Mesendoderm (in vitro differentiated cells): ENCODE data around the gene C16orf90.

ENCODE experiments used
- DNase-seq: peaks from one replicate; pipeline ENCODE4 v3.0.0; 2013
- H2AK5ac ChIP-seq: 2 replicates; pipeline ENCODE4 v1.6.1; 2013; ENCODE audit warnings: low read length, inconsistent platforms
- H2BK120ac ChIP-seq: 2 replicates; pipeline ENCODE4 v1.6.1; 2013; ENCODE audit warnings: low read depth, mild to moderate bottlenecking, low read length, moderate library complexity, mixed read lengths
- H2BK15ac ChIP-seq: replicated peaks from 2 replicates; pipeline ENCODE4 v1.6.1; 2013; ENCODE audit warnings: low read depth, mild to moderate bottlenecking, moderate library complexity
- H2BK5ac ChIP-seq: 2 replicates; pipeline ENCODE4 v1.6.1; 2013; ENCODE audit warnings: low read length, inconsistent platforms
- H3K18ac ChIP-seq: 2 replicates; pipeline ENCODE4 v1.6.1; 2013; ENCODE audit warnings: mild to moderate bottlenecking, low read length, mixed read lengths
- H3K23ac ChIP-seq: one replicate; pipeline ENCODE4 v1.6.1; 2013; ENCODE audit warnings: low read length
- H3K27ac ChIP-seq: 2 replicates; pipeline ENCODE4 v1.5.1; 2013; ENCODE audit warnings: low read depth, mild to moderate bottlenecking, inconsistent platforms, low read length, moderate library complexity
- H3K27me3 ChIP-seq: 2 replicates; pipeline ENCODE4 v1.6.1; 2013; ENCODE audit warnings: low read length, control low read depth, mild to moderate bottlenecking, inconsistent platforms; ENCODE audit not compliant: insufficient read depth, poor library complexity
- H3K36me3 ChIP-seq: 2 replicates; pipeline ENCODE4 v1.6.1; 2013; ENCODE audit warnings: low read length, inconsistent platforms; ENCODE audit not compliant: control insufficient read depth, insufficient read depth
- H3K4ac ChIP-seq: one replicate; pipeline ENCODE4 v1.6.1; 2013; ENCODE audit warnings: low read depth, mild to moderate bottlenecking, low read length, moderate library complexity
- H3K4me1 ChIP-seq: 2 replicates; pipeline ENCODE4 v1.6.1; 2013; ENCODE audit warnings: low read depth, low read length, inconsistent platforms; ENCODE audit not compliant: control insufficient read depth
- H3K4me2 ChIP-seq: 2 replicates; pipeline ENCODE4 v1.6.1; 2013; ENCODE audit warnings: low read length
- H3K4me3 ChIP-seq: 2 replicates; pipeline ENCODE4 v1.5.1; 2013; ENCODE audit warnings: mild to moderate bottlenecking, low read length
- H3K56ac ChIP-seq: one replicate; pipeline ENCODE4 v1.6.1; 2013; ENCODE audit warnings: low read length
- H3K79me1 ChIP-seq: 2 replicates; pipeline ENCODE4 v1.6.1; 2013; ENCODE audit warnings: low read length, inconsistent platforms
- H3K79me2 ChIP-seq: 2 replicates; pipeline ENCODE4 v1.6.1; 2013; ENCODE audit warnings: mild to moderate bottlenecking, low read length; ENCODE audit not compliant: control insufficient read depth, insufficient read depth
- H3K9ac ChIP-seq: 2 replicates; pipeline ENCODE4 v1.6.1; 2013; ENCODE audit warnings: low read length, inconsistent platforms
- H4K5ac ChIP-seq: one replicate; pipeline ENCODE4 v1.6.1; 2013; ENCODE audit warnings: low read length
- H4K8ac ChIP-seq: one replicate; pipeline ENCODE4 v1.6.1; 2013; ENCODE audit warnings: low read depth, mild to moderate bottlenecking, control low read depth, low read length, moderate library complexity
- WGBS: extraction: QIAGEN DNeasy Blood & Tissue Kit; methylation state at CpG from one replicate; pipeline ENCODE4 v1.1.7; 2013; ENCODE audit warnings: low lambda C conversion rate, missing lambda C conversion rate; ENCODE audit not compliant: insufficient coverage; ENCODE audit errors: extremely low coverage; 5-methylcytosine and 5-hydroxymethylcytosine counted together

The C16orf90 gene

DNA sequence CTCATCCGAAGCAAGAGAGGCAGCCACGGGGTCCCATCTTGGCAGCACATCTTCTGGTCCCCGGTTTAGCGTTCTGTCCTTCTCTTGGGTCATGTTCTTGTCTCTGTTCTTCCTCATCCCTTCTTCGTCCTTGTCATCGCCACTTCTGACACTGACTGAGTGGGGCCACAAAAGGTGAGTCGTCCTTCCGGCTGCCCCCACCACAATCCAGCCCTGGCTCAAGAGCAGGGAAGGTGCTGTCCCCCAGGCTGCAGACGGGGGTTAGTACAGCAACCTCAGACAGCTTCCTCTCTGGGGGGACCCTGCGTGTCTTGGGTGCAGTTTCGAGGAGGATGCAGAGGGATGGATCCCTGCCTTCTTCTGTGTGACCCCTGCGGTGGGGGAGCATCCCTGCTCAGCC, 30.0 kb downstream of the C16orf90 start:
- H3K4me2 ChIP-seq = no peak overlapping the region
- H2BK15ac ChIP-seq = no peak overlapping the region
- no peak overlapping the region for H3K56ac ChIP-seq
- no peaks in the 10 kb centered on the region for H3K27me3 ChIP-seq
- no peak overlapping the region for H3K4ac ChIP-seq
- no peak overlapping the region for H4K5ac ChIP-seq
- no peak for DNase-seq
- peaks cover 5% of the 10 kb centered on the region for H3K4me1 ChIP-seq
- H3K4me3 ChIP-seq = no peak overlapping the region
- peaks cover 87% of the 10 kb centered on the region for H3K79me2 ChIP-seq
- peaks cover 34% of the 10 kb centered on the region for H3K79me1 ChIP-seq
- no peak overlapping the region for H3K27ac ChIP-seq
- WGBS = no CpG with 5 or more reads among the region's 12 CpGs
- no peak overlapping the region for H4K8ac ChIP-seq
- no peak overlapping the region for H2BK5ac ChIP-seq
- no peak overlapping the region for H3K9ac ChIP-seq
- no peak overlapping the region for H3K18ac ChIP-seq
- no peaks in the 10 kb centered on the region for H3K36me3 ChIP-seq
- no peak overlapping the region for H3K23ac ChIP-seq
- no peak overlapping the region for H2BK120ac ChIP-seq
- no peak overlapping the region for H2AK5ac ChIP-seq

DNA sequence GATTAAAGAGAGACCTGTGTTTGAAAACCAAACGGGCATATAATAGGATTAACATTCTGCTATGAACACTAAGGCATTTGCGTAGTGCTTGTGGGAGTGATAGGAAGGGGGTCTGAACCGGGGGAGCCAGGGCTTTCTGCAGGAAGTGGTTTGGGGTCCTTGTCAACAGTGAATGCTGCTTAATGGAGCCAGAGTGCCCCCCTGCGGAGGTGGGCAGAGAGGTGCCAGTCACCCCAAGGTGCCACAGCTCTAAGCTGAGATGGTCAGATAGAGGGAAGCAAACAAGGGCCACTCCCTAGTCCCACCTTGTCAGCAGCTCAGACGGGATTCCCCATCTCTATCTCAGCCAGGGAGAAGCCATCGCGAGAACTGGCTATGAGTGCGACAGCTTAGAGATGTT, 34.1 kb downstream of the C16orf90 start:
- H3K79me1 ChIP-seq = peaks cover 23% of the 10 kb centered on the region
- no peak overlapping the region for H2BK120ac ChIP-seq
- peaks cover 71% of the 10 kb centered on the region for H3K79me2 ChIP-seq
- H3K9ac ChIP-seq = no peak overlapping the region
- DNase-seq = peak; percentile 82
- H4K8ac ChIP-seq = no peak overlapping the region
- no peak overlapping the region for H3K23ac ChIP-seq
- H4K5ac ChIP-seq = no peak overlapping the region
- no peak overlapping the region for H3K4ac ChIP-seq
- H3K4me2 ChIP-seq = no peak overlapping the region
- no peak overlapping the region for H3K18ac ChIP-seq
- H3K27me3 ChIP-seq = no peaks in the 10 kb centered on the region
- H2BK5ac ChIP-seq = no peak overlapping the region
- H3K27ac ChIP-seq = no peak overlapping the region
- H3K36me3 ChIP-seq = no peaks in the 10 kb centered on the region
- H2AK5ac ChIP-seq = no peak overlapping the region
- H3K56ac ChIP-seq = no peak overlapping the region
- no peak overlapping the region for H2BK15ac ChIP-seq
- WGBS = no CpG with 5 or more reads among the region's 8 CpGs
- H3K4me1 ChIP-seq = peaks cover 12% of the 10 kb centered on the region
- H3K4me3 ChIP-seq = no peak overlapping the region

- H3K4ac ChIP-seq = no peak overlapping the region
- no peak overlapping the region for H3K4me3 ChIP-seq
- H4K5ac ChIP-seq = no peak overlapping the region
- H3K79me1 ChIP-seq = peaks cover 18% of the 10 kb centered on the region
- peaks cover 12% of the 10 kb centered on the region for H3K4me1 ChIP-seq
- no peak overlapping the region for H2BK15ac ChIP-seq
- H3K56ac ChIP-seq = no peak overlapping the region
- no peak overlapping the region for H3K9ac ChIP-seq
- H3K18ac ChIP-seq = no peak overlapping the region
- no peak overlapping the region for H3K23ac ChIP-seq
- H2BK120ac ChIP-seq = no peak overlapping the region
- H4K8ac ChIP-seq = no peak overlapping the region
- no peaks in the 10 kb centered on the region for H3K36me3 ChIP-seq
- no peak for DNase-seq
- peaks cover 65% of the 10 kb centered on the region for H3K79me2 ChIP-seq
- no peak overlapping the region for H2AK5ac ChIP-seq
- no peak overlapping the region for H2BK5ac ChIP-seq
- no CpG with 5 or more reads among the region's 8 CpGs for WGBS
- no peak overlapping the region for H3K4me2 ChIP-seq
- H3K27me3 ChIP-seq = no peaks in the 10 kb centered on the region
- no peak overlapping the region for H3K27ac ChIP-seq
These were observed 34.7 kb downstream of the C16orf90 start for GRCh38 chr16:3460585-3460984.

GRCh38 chr16:3460121-3460520, 35.2 kb downstream of the C16orf90 start:
- no peak overlapping the region for H4K8ac ChIP-seq
- no peak overlapping the region for H3K4ac ChIP-seq
- H3K4me1 ChIP-seq = peaks cover 12% of the 10 kb centered on the region
- H4K5ac ChIP-seq = no peak overlapping the region
- no peaks in the 10 kb centered on the region for H3K36me3 ChIP-seq
- H3K4me3 ChIP-seq = no peak overlapping the region
- H3K4me2 ChIP-seq = peak overlapping the region; percentile 26
- no peak overlapping the region for H2BK5ac ChIP-seq
- H2AK5ac ChIP-seq = no peak overlapping the region
- no peak overlapping the region for H3K56ac ChIP-seq
- WGBS = no CpG with 5 or more reads among the region's 7 CpGs
- H3K79me2 ChIP-seq = peaks cover 60% of the 10 kb centered on the region
- H3K27ac ChIP-seq = no peak overlapping the region
- H2BK120ac ChIP-seq = no peak overlapping the region
- no peak overlapping the region for H3K9ac ChIP-seq
- H3K27me3 ChIP-seq = no peaks in the 10 kb centered on the region
- H3K23ac ChIP-seq = no peak overlapping the region
- H3K79me1 ChIP-seq = peaks cover 14% of the 10 kb centered on the region
- no peak for DNase-seq
- H2BK15ac ChIP-seq = no peak overlapping the region
- no peak overlapping the region for H3K18ac ChIP-seq

GRCh38 chr16:3459401-3460090, 35.7 kb downstream of the C16orf90 start:
- no peaks in the 10 kb centered on the region for H3K27me3 ChIP-seq
- no peak overlapping the region for H3K18ac ChIP-seq
- peak; percentile 95 for DNase-seq
- no peak overlapping the region for H2BK5ac ChIP-seq
- no peak overlapping the region for H2BK15ac ChIP-seq
- H3K79me2 ChIP-seq = peaks cover 57% of the 10 kb centered on the region
- peak overlapping the region; percentile 4 for H3K56ac ChIP-seq
- no peak overlapping the region for H3K9ac ChIP-seq
- H3K4me3 ChIP-seq = no peak overlapping the region
- no peak overlapping the region for H4K8ac ChIP-seq
- no peaks in the 10 kb centered on the region for H3K36me3 ChIP-seq
- H2AK5ac ChIP-seq = no peak overlapping the region
- H3K27ac ChIP-seq = no peak overlapping the region
- peaks cover 14% of the 10 kb centered on the region for H3K79me1 ChIP-seq
- no peak overlapping the region for H3K23ac ChIP-seq
- no peak overlapping the region for H3K4ac ChIP-seq
- no CpG with 5 or more reads among the region's 9 CpGs for WGBS
- peak overlapping the region; percentile 86 for H3K4me2 ChIP-seq
- no peak overlapping the region for H4K5ac ChIP-seq
- peaks cover 12% of the 10 kb centered on the region for H3K4me1 ChIP-seq
- no peak overlapping the region for H2BK120ac ChIP-seq

DNA sequence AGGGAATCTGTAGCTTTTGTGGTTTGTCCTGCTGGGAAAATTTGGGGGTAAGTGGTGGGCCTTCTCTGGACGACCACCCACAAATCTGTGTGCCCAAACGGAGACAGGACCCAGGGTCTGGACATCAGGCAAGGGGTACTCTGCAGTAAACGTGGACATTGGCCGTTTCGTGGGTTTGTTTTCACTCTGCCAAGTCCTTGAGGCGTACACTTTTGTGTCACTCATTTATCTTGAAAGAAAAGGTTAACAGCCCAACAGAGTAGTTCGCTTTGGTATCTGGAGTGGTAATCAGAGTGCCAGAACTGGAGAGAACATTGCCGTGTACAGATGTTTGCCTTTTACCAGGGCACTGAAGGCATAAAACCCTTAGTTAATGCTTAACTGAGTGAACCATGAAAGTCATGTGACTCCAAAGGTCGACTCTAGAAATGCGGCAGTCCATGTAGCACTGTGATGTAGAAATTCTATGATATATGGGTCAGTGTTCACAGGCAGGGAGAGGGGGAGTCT, 36.4 kb downstream of the C16orf90 start:
- no peak for DNase-seq
- peaks cover 12% of the 10 kb centered on the region for H3K4me1 ChIP-seq
- H3K4ac ChIP-seq = peak overlapping the region; percentile 58
- no peak overlapping the region for H2BK15ac ChIP-seq
- H3K18ac ChIP-seq = peak overlapping the region; percentile 90
- no peak overlapping the region for H4K5ac ChIP-seq
- WGBS = no CpG with 5 or more reads among the region's 10 CpGs
- peak overlapping the region; percentile 64 for H2BK5ac ChIP-seq
- H2BK120ac ChIP-seq = no peak overlapping the region
- H3K27me3 ChIP-seq = no peaks in the 10 kb centered on the region
- peaks cover 51% of the 10 kb centered on the region for H3K79me2 ChIP-seq
- H3K9ac ChIP-seq = peak overlapping the region; percentile 97
- peak overlapping the region; percentile 86 for H3K4me2 ChIP-seq
- H3K79me1 ChIP-seq = peaks cover 14% of the 10 kb centered on the region
- peak overlapping the region; percentile 29 for H2AK5ac ChIP-seq
- H3K36me3 ChIP-seq = no peaks in the 10 kb centered on the region
- H4K8ac ChIP-seq = no peak overlapping the region
- peak overlapping the region; percentile 97 for H3K56ac ChIP-seq
- peak overlapping the region; percentile 93 for H3K27ac ChIP-seq
- H3K4me3 ChIP-seq = peak overlapping the region; percentile 91
- H3K23ac ChIP-seq = peak overlapping the region; percentile 11
